HG02870 (cell line): Measurements from ENCODE around the gene SLC38A2.

ENCODE experiments used
- ATAC-seq: cut with Tn5 transposase; IDR thresholded peaks from one replicate; pipeline ENCODE4 v1.9.1; 2021; ENCODE audit warnings: mild to moderate bottlenecking, moderate library complexity; ENCODE audit not compliant: unreplicated experiment

The SLC38A2 gene

GRCh38 chr12:46377678-46378077 is 5.1 kb upstream of the SLC38A2 start:
- ATAC-seq = no peak

DNA sequence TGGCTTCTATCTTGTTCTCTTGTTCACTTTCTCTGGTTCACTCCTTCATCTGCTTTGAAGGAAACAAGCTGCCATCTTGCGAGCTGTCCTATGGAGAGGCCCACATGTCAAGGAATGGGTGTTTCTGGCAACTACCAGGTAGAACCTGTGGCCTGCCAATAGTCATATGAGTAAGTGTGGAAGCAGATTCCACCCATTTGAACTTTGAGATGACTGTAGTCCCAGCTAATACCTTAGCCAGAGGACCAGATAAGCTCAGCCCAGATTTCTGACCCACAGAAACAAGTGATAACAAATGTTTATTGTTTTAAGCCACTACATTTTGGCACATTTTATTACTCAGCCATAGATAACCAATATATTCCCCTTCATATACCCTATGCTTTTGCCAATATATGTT is 4.0 kb upstream of the SLC38A2 start:
- ATAC-seq = no peak

- ATAC-seq = no peak
These were observed 2.1 kb upstream of the SLC38A2 start for GRCh38 chr12:46374711-46375110.

DNA sequence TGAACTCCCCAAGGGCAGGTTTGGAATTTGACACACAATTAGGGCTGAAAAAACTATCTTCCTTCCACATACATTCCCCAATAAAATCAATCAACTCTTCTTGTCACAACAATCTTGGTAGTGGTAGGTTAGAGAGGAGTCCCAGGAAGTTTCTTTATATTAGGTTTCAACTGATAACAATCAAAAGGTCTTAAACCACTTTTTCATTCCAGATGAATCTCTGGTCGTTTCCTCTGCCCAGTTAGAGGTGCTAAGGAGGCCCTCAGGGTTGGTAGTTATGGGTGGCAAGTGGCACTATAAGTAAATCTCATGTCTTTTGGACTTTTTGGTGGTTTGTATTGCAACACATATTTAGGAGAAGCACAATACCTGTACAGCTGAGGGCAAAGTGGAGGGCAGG is 1.7 kb upstream of the SLC38A2 start:
- ATAC-seq = no peak

GRCh38 chr12:46373301-46374296 is 1.0 kb upstream of the SLC38A2 start:
- ATAC-seq = no peak

DNA sequence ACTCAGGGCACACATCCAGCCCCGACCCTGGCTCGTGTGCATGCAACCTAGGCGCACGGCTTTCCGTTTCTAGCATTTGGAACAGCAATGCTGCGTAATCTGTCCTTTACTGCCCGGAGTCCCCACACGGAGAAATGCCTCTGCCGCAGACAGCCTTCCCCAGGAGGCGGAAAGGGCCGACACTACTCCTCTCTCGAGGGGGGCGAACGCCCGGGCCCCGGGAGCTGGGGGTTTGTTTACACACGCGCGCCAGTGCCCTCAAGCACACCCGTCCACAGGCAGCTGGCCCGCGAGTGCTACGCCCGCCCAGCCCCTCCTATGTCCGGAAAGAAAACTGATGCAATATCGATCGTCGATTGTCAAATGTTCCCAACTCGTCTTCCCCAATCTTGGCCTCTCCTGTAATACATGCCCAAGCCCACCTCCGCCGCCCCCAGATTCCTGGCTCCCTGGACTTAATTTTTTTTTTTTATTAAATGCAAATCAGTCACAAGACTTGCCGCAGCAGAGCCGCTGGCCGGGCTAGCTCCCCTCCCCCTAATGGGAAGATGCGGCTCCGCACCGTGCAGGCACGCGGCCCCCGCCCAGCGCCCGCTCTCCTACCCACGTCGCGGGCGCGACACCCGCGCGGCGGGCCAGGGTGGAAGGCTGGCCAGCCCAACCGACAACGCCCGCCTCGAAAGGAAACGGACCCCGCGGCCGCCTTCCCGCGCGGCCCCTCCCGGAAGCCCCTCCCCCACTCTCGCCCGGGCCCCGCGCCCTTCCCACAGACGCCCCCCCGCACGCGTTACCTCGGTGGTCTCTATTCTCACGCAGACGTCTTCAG is 642 bp downstream of the SLC38A2 start:
- ATAC-seq = peak; percentile 12

- ATAC-seq = peak; percentile 53
These were observed 1.5 kb downstream of the SLC38A2 start for GRCh38 chr12:46370792-46371717.

DNA sequence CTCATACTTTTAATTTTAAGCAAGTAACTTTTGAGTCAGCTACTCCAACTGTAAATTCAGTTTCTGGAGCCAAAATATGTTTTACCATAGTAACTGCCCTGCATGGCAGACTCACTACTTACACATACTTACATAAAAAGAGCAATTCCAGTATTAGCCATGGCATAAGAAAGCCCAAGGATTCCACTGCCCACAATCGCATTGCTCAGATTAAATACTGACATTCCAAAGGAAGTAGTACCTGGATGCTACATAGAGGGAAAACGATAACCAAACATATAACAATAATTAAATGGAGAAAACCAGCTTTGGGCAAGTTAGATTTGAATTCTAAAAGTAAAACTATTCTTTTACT is 2.2 kb downstream of the SLC38A2 start:
- ATAC-seq = no peak

DNA sequence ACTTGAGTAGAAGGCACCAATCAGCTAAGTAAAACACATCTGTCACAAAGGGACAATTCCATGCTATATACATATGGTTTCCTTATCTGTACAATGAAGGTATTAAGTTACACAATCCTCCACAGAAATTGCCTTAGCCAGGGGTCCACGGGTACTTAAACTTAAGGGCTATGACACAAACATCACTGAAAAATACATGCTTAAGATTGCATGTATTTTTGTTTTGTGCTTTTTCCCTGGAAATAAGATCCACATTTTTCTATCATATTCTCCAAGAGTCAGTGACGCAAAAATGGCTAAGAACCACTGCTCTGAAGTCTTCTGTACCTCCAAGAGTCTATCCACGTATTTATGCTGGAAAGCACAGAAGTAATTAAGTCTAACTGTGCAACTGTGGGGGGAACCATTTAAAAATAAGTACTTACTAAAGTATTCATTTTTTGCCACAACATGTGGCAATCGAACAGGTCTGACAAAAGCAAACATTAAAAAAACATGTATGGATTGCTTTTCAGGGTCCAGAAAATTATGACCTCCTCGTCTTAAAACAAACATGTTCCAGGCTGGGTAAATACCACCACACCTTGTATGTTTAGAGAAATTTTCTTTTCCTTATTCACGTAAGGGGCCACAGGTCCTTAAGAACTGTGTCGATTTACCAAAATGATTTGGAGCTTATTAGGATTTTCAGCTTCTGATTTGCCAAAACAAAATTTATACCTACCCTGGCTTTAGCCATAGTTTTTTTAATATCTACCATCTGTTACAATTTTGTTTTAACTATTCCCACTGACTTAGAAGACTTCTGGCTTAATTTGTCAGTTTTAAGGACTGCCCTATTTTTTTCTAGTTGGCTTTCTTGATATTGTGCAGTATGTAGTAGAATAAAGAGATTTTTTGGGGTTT is 2.8 kb downstream of the SLC38A2 start:
- no peak for ATAC-seq

- ATAC-seq = no peak
These were observed 3.5 kb downstream of the SLC38A2 start for GRCh38 chr12:46369095-46369473.

DNA sequence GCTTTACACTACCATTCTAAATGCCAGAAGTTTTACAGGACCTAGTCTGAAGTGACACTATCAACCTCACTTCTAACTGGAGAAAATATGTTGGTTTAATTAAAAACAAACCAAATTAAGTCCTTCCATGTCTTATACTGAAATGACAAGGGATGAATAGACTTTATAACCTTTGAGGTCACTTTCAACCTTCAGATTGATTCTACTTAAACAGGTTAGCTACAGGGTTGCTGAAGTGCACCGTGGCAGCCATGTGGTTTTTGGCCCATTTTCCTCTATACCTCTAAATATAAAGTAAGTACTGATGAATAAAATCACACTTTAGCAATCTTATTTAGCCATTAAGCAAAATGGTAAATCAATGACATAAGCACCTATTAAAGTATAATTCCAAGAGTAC is 3.9 kb downstream of the SLC38A2 start:
- ATAC-seq = no peak

- ATAC-seq = no peak
These were observed 4.4 kb downstream of the SLC38A2 start for GRCh38 chr12:46368138-46368537.

DNA sequence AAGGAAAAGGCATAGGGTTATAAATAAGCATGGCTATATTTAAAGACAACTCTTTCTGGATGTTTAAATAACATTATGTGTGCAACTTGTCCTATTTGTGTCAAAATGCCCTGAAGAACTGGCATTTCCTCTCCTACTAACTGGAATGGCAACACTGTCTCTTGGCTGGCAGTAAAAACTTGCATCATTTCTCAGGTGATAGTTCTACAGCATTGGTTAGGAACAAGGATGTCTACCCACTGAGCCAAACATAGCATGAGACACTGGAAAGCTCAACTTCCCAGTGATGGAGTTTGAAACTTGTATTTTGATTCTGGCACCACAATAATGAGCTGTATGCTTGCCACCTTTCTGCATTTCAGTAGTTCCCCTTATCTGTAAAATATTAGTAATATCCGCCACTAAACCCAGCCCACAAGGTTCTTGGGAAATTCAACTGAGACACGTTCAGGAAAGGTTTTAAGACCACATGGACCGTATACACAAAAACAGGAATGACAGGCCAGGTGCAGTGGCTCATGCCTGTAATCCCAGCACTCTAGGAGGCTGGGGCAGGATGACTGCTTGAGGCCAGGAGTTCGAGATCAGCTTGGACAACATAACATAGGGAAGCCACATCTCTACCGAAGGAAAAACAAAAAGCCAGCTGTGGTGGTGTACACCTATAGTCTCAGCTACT is 5.1 kb downstream of the SLC38A2 start:
- ATAC-seq = no peak

DNA sequence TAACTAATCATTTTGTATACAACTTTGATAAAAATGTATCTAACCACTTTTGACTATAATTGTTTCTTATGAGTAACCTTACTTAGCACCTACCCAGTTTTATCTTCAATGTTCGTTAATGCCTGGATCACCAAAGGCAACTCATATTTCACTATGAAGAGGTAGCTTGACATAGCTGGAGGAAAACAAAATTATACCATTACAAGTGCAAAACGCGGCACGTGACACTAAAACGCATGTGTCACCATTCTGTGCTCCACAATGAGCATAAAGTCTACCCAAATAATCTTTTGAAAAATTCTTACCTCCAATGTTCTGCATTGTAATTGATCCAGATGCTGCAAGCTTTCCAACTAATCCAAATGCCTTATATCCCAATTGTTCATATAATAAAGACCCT is 5.8 kb downstream of the SLC38A2 start:
- ATAC-seq = no peak

GRCh38 chr12:46365951-46366379 is 6.6 kb downstream of the SLC38A2 start:
- no peak for ATAC-seq

DNA sequence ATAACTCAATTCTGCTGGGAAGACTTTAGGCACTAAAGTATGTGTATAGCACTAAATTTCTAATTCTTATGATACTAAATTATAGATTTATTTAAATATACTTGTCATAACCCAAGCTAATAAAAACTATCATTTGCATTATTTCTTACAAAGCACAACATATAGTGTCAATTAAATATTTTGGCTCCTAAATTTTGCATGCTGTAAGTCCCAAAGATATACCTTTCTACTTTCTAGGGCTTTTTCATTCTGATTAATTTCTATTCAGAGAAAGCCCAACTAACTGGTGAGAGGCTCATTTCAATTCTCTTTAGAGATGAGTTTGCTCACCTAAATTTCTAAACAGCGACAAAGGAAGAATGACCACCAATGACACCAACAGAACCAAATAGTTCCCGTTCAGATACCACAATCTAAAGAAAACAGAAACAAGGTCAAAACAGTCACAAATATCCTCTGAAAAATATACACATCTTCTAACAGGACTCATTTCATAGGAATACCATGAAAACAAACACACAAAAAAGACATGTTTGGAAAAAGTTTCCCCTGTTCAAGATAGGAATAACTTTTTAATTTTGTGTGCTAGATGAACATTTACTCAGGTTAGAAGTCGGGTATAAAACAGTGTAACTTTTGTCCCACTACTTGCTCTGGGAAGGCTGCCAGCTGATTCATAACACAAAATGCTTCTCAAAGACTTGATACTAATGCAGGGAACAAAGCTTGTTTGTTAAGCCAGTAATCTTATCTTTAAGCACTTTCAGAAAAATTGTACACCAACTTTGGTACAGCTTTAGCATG is 7.6 kb downstream of the SLC38A2 start:
- no peak for ATAC-seq

DNA sequence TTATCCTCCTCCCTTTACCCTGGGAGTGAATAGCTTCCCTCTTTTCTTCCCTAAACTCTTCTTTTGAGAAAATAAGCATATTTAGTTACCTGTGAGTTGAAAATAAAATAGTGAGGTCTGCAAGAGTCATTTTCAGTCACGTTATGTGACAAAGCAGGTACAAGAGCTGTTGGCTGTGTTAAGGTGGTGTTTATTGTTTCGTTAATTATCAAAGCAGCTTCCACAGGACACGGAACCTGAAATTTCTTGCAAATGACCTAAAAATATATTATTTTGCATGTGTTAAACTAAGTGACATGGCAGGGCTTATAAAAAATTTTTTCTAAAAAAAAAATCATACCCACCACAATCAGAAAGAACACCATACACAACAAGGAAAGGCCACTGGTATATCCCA is 8.3 kb downstream of the SLC38A2 start:
- no peak for ATAC-seq

- ATAC-seq = no peak
These were observed 8.8 kb downstream of the SLC38A2 start for GRCh38 chr12:46363582-46364299.
